GM15510 (cell line): ENCODE results near the gene PNMA5.

Experiments
- POLR2A ChIP-seq: IDR thresholded peaks from 3 replicates; pipeline ENCODE4 v1.6.1; 2011; ENCODE audit warnings: borderline replicate concordance; ENCODE audit not compliant: insufficient read length; ENCODE audit errors: extremely low read depth

Gene PNMA5

DNA sequence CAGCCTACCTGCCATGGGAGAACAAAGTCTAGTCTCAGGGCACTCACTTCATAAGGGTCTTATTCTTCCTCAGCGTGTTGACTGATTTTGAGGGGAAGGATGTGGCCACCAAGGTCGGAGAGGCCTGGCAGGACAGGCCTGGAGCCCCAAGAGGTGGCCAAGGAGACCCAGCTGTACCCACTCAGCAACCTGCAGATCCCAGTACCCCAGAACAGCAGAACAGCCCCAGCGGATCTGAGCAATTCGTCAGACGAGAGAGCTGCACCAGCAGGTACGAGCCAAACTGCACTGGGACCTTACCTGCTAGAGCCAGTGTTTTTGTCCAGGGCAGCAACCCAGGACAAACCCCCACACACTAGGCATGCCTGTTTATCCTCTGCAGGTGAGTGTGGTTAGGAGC lies 34.3 kb downstream of the PNMA5 start:
- TF ChIP-seq POLR2A, result no peak

DNA sequence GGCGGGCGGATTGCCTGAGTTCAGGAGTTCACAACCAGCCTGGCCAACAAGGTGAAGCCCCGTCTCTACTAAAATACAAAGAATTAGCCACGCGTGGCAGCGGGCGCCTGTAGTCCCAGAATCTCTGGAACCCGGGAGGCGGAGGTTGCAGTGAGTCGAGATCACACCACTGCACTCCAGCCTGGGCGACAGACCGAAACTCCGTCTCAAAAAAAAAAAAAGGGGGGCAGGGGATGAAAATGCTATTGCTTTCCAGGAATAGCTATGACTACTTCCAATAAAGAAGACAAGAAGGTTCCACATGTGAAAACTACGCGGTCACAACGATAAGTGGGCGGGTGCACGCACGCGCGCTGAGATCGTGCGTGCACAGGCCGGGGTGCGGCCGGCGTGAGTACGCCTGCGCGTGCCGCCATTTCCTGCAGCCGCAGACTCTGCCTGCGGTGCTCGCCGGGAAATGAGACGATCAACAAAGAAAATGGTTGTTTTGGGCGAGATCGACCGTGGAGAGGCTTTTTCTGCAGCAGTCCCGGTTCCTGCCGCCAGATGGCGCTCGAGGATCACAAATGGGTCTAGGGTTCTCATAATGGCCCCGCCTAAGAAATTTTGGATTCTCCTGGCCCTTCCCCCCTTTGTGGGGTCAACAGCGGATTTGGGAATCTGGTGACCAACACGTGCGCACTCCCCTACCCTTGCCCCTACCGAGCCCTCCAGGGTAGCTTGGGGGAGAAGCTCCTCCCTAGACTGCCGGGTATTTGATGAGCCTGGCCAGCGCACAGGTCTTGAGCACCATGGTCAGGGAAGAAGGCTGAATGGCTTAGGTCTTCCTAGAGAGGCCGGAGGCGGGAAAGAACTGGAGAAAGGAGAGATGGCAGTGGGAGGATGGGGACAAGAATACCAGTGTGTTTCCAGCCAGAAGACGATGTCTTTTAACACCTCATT lies 35.1 kb downstream of the PNMA5 start:
- TF ChIP-seq POLR2A, result no peak

DNA sequence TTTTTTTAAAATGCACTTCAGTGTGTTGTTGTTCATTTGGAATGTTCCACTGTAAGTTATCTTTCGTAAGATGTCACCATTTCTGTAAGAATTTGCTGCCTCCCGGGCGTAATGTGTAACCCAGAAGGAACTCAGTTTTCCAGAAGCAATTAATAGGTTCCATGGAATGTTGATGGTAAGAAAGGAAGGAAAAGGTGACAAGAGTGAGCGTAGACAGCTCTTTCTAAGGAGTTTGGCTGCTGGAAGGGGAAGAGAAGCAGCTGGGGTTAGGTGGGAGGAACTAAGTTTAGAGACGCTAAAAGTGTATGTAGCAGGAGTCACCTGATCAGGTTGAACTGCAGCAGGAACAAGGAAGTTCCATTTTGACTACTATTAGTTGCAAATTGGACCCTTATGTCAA lies 35.9 kb downstream of the PNMA5 start:
- no peak for TF ChIP-seq POLR2A

- no peak for TF ChIP-seq POLR2A
These were observed 43.1 kb downstream of the PNMA5 start for GRCh38 chrX:152950786-152951185.

- no peak for TF ChIP-seq POLR2A
These were observed 44.8 kb downstream of the PNMA5 start for GRCh38 chrX:152949114-152949513.

DNA sequence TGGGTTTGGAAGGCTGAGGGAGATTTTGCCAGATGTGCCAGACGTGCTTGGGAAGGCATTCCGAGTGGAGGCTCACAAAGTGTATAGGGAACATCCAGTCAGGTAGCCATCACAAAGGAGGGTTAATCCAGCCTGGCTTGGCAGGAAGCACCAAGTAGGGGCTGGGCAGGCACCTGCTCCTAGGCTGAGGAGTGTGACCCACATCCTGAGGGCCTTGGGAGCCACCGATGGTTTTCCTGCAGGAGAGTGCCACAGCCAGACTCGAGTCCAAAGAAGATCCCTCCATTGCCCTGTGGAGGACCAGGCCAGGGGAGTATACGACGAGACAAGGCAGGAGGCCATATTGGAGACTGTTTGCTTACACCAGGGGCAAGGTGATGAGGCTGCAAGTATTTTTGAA lies 47.2 kb downstream of the PNMA5 start:
- no peak for TF ChIP-seq POLR2A

DNA sequence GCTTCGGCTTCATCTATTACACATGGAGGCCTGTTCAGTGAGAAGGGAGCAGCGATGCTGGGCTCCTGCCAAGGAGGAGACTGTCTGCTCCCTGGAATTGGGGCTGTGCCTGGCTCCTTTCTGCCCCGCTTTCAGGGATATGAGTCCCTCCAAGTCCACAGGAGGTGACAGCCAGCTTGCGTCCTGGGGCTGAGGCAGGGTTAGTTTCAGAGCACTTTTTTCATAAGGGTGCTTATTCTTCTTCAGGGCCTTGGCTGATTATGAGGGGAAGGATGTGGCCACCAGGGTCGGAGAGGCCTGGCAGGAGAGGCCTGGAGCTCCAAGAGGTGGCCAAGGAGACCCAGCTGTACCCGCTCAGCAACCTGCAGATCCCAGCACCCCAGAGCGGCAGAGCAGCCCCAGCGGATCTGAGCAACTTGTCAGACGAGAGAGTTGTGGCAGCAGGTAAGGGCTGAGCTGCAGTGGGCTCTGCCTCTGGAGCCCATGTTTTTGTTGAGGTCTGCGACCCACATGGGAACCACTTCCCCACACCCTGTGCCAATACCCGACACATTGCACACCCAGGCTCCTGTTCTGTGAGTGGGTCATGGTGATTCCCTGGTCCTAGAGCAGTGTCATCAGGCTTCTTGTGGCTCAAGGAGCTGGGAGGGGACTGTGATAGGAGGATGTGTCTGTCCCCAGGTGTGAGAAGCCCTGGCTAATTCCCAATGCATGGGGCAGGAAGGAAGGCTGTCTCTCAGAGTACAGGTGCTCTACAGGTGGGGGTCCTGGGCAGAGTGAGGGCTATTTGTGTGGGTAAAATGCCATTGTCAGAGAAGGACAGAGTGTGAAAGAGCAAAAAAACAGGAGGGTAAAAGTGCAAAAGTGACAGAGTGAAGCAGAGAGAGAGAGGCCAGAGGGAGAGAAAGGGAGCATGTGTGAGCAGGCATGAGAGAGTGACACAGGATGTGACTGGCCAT lies 48.6 kb downstream of the PNMA5 start:
- TF ChIP-seq POLR2A, result no peak

DNA sequence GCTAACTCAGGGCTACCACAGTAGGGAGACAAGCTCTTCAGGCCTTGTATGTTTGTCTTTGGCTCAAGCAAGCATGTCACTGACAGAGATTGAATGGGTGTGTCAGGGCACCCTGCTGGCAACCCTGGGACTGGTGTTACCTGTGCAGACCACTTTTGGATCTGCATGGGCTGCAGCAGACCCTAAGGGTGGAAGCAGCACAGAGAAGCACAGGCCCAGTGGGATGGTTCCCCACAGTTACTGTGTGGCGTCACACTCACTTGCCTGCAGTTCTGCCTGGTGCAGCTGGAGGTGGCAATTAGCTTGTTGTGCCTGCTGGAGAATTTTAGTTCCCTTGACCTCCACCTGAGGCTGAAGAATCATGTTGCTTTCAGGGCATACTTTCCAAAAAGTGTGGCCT lies 50.1 kb downstream of the PNMA5 start:
- TF ChIP-seq POLR2A, result no peak

DNA sequence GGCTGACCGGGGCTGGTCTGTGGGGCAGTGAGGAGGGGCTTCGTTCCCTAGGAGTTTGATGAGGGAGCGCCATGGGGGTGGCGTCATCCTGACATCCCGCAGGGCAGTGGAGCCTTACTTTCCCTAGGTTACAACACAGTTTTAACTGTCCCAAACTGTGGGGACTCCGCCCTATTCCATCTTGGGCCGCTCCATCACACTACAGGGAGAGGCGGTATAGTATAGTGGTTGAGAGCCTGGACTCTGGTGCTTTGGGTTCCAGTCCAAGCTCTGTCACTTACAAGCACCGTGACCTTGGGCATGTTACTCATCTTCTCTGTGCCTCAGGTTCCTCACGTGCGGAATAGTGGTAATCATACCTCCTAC lies 51.9 kb downstream of the PNMA5 start:
- no peak for TF ChIP-seq POLR2A

DNA sequence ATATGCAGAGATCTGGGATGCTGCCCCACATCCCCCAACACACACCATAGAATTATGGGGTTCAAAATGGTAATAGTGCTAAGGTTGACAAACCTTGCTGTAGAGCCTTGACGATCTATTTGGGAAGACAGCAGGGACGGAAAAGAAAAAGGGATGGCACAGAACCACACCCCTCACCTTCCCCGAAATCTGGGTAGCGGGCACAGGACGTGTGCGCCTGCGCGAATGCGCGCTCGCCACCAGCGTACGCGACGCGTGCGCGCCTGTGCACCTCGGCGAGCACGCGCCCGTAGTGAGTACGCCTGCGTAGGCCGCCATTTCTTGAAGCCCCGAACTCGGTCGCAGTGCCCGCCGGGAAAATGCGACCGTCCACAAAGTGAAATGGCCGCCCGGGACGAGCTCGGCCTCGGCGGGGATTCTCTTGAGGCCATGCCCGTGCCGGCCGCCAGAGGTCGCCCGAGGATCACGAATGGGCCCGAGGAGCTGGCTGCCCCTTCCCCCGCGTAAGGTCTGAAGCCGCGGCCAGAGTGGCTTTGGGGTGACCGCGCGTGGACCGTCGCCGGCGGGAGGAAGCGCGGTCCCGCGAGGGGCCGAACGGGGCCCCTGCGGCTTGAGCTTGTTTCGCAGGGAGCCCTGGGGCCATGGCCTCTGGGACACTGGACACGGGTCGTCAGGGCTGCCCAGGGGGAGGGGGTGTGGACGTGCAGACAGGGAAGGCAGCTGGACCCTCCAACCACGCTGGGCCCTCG lies 52.4 kb downstream of the PNMA5 start:
- peak; percentile 63 for TF ChIP-seq POLR2A
